HG02759 (cell line): Measurements from ENCODE around the gene FXYD3.
"Not testable (repeated sequence)": the region's sequence is repeated elsewhere in the genome, so short reads cannot be mapped to it uniquely, and the experiment has no call there.

Experiments
- ATAC-seq: cut with Tn5 transposase; IDR thresholded peaks from one replicate; pipeline ENCODE4 v1.9.1; 2021; ENCODE audit warnings: mild to moderate bottlenecking, moderate library complexity; ENCODE audit not compliant: unreplicated experiment

Gene FXYD3

DNA sequence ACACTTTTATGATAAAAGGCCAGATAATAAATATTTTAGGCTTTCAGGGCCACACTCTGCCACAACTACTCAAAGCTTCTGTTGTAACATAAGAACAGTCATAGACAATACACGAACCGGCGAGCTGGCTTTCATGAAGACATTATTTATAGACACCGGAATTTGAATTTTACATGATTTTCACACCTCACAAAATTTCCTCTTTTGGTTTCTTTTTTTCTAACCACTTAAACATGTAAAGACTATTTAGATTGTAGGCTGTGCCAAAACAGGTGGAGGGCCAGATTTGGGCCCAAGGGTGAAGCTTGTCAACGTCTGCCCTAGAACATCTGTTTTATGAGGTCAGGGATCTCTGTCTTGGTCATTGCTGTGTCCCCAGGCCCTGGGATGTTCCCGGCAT lies 29.7 kb upstream of the FXYD3 start:
- ATAC-seq = peak; percentile 63

DNA sequence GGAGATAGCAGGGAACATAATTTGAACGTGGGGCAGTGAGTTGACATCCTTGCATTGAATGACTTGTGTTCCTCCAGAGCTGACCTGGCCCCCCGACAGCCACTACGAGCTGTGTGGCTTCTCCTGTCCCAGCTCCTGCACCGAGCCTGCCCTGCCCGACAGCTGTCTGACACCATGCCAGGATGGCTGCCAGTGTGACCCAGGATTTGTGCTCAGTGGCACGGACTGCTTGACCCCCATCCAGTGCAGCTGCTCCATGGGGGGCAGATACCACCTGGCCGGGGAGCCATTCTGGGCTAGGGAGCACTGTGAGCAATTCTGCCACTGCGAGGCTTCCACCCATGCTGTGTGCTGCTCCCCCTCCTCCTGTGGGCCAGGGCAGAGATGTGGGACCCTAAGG lies 29.2 kb upstream of the FXYD3 start:
- ATAC-seq = no peak

GRCh38 chr19:35087393-35087792 lies 28.2 kb upstream of the FXYD3 start:
- no peak for ATAC-seq

DNA sequence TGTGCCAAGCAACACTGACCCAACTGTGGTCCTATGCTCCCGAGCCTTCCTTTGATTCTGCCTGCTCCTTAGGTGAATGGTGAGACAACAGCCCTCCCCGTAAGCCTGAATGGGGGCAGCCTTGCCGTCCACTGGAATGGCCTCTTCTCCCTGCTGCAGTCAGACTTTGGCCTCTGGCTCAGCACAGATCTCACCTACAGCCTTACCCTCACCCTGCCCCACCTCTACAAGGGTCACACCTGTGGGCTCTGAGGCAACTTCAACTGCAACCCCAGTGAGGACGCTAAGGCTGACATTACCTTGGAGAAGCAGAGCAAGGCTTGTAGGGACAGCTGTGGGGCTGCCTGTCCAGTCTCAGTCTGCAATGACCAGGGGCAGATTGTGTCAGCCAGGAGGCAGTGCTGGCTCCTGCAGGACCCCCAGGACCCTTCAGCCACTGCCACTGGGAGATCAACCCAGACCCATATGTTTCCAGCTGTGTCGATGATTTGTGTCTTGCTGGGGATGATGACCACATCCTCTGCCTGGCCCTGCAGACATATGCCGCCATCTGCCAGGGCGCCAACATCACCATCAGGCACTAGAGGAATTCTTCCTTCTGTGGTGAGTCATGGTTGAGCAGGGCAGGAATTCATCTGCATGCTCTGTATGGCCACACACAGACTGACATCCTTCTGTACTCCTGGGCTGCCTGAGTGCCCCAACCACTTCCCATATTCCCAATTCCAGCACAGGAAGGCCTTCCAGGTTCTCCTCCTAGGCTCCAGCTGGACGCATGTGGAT lies 27.3 kb upstream of the FXYD3 start:
- ATAC-seq = no peak

DNA sequence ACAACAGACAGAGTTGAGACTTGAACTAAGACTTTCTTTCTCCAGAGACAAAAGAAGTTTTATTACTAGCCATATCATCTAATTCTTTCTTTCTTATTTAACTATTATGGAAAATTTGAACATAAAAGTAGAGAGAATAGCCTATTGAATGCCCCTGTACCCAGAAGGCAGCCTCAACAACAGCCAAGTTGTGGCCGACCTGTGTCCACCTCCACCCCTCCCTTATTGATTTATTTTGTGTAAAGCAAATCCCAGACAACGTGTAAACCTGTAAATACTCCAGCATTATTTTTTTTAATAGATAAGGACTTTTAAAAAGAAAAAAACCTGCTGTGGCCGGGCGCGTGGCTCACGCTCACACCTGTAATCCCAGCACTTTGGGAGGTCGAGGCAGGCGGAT lies 26.1 kb upstream of the FXYD3 start:
- ATAC-seq = no peak

DNA sequence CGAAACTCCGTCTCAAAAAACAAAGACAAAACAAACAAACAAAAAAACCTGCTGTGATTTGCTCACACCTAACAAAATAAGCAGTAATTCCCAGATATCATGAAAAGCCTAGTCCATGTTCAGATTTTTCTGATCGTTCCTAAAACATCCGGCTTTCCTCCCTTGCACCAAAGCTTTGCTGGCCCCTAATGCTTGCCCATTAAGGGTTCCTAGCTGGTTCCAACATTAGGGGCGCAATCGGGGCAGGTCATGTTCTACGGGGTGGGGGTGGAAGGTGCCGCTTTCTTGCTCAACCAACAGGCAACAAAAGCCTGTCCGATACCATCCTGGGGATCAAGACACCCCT lies 25.5 kb upstream of the FXYD3 start:
- no peak for ATAC-seq

- ATAC-seq = no peak
Observed at GRCh38 chr19:35090506-35091214, 25.0 kb upstream of the FXYD3 start.

DNA sequence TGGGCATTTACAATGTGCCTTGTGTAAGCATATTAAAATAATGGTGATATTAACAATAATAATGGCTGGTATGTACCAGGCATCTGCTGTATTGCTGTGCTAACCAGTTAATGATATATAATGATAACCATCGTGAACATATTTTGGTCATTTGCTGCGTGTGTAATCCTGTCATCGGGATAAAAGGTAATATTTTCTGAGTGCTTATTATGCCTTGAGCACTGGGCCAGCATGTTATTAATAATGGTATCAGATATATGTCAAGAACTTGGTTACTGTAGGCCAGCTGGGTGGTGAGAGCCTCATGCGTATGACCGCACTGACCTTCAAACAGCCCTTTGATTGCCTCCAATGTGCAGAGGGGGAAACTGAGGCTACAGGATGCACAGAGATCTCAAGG lies 22.2 kb upstream of the FXYD3 start:
- ATAC-seq = no peak

DNA sequence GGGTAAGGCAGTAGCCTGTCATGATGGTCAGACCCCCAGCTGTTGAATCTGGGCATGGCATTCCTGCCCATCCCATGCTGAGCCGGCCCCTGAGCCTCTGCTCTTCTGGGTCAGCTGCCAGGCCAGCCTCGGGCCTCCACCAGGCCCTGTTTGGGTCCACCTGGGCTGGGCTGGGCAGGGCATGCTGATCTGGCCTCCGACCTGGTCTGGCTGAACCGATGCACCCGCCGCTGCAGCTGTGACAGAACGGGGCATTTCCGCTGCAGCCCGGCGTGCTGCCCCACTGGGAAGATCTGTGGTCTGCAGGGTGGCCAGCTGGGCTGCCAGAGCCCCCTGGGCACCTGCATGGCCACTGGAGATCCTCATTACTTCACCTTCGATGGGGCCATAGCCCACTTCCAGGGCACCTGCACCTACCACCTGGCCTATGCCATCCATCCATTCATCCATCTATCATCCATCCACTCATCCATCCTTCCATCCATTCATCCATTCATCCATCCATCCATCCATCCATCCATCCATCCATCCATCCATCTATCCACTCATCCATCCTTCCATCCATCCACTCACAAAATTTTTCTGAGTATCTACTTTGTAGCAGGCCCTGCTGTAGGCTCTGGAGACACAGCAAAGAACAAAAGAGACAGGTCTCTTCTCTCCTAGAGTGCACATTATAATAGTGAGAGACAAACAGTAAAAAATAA lies 21.5 kb upstream of the FXYD3 start:
- ATAC-seq = no peak

DNA sequence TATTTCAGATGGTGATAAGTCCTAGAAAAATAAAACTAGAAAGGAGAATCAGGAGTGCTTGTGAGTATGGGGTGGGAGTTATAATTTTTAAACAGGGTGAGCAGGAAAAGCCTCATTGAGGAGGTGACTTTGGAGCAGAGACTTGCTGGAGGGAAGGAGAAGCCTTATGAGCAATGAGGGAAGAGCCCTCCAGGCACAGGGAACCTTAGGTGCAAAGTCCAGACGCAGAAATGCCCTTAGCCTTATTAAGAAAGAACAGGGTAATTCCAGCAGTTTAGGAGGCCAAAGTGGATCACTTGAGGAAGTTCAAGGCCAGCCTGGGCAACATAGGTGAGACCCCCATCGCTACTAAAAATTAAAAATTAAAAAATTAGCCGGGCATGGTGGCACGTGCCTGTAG lies 21.0 kb upstream of the FXYD3 start:
- no peak for ATAC-seq

- ATAC-seq = no peak
Observed at GRCh38 chr19:35095667-35096368, 19.8 kb upstream of the FXYD3 start.

DNA sequence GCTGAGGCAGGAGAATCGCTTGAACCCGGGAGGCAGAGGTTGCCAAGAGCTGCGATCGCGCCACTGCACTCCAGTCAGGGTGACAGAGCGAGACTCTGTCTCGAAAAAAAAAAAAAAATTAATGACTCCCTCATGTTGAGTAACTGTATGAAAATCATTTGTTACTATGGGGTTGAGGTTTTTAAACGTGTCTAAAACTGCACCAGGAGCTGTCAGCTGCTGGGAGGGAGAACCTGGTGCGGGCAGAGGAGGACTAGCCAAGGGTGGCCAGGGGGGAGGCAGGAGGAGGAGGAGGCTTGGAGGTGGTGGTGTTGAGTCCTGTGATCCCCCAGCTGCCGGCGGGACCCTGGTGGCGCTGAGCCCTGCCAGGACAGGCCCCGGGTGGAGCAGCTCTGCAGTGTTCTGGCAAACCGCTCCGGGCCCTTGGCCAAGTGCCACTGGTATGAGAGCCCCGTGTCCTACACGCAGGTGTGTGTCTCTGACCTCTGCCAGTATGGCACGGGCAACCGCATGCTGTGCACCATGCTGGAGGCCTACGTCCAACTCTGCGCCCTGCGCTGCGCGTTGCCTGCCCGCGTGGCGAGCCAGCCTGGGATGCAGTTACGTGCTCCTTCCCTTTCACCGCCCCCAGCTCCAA lies 17.1 kb upstream of the FXYD3 start:
- ATAC-seq = no peak

GRCh38 chr19:35099155-35099896 lies 16.3 kb upstream of the FXYD3 start:
- no peak for ATAC-seq

- ATAC-seq = no peak
Observed at GRCh38 chr19:35099897-35100275, 15.7 kb upstream of the FXYD3 start.

DNA sequence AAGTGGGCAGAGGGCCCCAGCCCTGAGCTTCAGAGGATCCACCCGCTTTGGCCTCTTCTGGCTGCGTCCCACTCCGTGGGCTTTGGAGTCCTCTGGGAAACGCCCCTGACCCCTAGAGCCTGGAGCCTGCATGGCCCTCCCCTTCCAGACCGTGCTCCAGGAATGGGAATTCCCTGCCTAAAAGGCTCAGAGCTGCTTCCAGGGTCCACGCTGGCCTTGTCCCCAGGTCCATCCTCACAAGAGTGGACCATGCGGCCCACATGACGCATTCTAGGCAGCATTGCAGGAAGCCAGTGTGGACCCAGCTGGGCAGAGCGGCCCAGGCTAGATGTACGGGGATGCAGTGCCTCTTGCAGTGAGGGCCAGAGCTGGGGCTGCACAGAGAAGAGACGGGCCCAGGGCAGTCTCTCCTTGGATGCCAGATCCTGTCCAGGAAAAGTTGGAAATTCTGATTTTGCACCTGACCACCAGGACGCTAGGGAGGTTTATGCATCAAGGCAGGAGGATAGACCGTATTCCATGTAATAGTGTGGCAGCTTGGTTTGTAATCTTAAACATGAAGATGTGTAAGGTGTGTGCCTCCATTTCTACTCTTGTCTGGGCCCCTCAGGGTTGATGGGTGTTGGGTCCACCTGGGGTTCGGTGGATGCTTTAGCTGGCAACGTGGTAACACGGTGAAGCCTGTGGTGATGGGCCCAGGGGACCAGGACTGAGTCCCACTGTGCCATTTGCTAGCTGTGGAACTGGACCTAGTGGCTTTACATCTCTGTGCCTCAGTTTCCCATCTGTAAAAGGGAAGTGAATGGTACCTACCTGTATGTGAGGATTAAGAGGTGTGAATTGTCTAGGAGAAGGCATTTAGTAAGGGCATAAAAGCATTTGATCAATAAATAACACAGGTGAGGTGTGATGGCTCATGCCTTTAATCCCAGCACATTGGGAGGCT lies 14.8 kb upstream of the FXYD3 start:
- no peak for ATAC-seq

DNA sequence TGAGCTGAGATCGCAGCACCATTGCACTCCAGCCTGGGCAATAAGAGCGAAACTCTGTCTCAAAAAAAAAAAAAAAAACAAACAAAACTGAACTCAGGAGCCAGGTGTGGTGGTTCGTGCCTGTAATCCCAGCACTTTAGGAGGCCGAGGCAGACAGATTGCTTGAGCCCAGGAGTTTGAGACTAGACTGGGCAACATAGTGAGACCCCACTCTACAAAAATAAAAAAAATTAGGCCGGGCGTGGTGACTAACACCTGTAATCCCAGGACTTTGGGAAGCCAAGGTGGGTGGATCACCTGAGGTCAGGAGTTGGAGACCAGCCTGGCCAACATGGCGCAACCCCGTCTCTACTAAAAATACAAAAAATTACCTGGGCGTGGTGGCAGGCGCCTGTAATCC lies 13.7 kb upstream of the FXYD3 start:
- ATAC-seq = not testable (repeated sequence)

DNA sequence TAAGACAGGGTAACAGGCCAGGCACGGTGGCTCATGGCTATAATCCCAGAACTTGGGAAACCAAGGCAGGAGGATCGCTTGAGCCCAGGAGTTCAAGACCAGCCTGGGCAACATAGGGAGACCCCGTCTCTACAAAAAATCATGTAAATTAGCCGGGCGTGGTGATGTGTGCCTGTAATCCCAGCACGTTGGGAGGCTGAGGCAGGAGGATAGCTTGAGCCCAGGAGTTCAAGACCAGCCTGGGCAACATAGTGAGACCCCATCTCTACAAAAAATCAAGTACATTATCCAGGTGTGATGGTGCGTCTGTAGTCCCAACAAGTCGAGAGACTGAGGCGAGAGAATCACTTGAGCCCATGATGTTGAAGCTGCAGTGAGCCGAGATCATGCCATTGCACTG lies 12.0 kb upstream of the FXYD3 start:
- ATAC-seq = not testable (repeated sequence)

- ATAC-seq = no peak
Observed at GRCh38 chr19:35104361-35104760, 11.3 kb upstream of the FXYD3 start.

DNA sequence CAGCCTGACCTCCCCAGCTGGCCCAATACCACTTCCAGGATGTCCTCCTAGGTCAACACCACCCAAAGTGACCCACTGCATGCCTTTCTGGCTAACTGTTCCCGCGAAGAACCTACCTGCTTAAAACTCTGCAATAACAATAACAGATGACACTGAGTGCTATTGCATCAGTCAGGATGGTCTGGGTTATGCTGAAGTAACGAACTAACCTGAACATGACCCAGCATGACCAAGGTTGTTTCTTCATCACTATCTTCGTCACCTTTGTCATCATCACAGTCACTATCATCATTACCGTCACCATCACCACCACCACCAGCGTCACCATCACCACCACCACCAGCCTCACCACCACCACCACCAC lies 10.6 kb upstream of the FXYD3 start:
- ATAC-seq = no peak
